Nephron (organoid): Measurements from ENCODE around the gene DSCAML1.

Source experiments
- H3K27ac Mint-ChIP-seq, 3 experiments: 2 replicates each; pipeline ENCODE4 v1.8.0; 2020; ENCODE audit warnings: mixed read lengths in 3 of 3, mild to moderate bottlenecking in 2 of 3, moderate library complexity in 1 of 3
- H3K27me3 Mint-ChIP-seq: 2 replicates; pipeline ENCODE4 v1.8.0; 2021; ENCODE audit warnings: low read depth, mild to moderate bottlenecking, moderate library complexity, mixed read lengths
- H3K36me3 Mint-ChIP-seq: 2 replicates; pipeline ENCODE4 v1.8.0; 2020; ENCODE audit warnings: low read depth, mixed read lengths
- H3K4me1 Mint-ChIP-seq: 2 replicates; pipeline ENCODE4 v1.8.0; 2020; ENCODE audit warnings: mixed read lengths
- H3K4me3 Mint-ChIP-seq, 3 experiments: 2 replicates each; pipeline ENCODE4 v1.8.0; 2020; ENCODE audit warnings: mild to moderate bottlenecking in 3 of 3, mixed read lengths in 3 of 3, moderate library complexity in 2 of 3
- H3K9me3 Mint-ChIP-seq: 2 replicates; pipeline ENCODE4 v1.8.0; 2020; ENCODE audit warnings: mixed read lengths
- CTCF ChIP-seq, 3 experiments: fragments of 200-600 bp; sonication (generic); IDR thresholded peaks; one replicate each; pipeline ENCODE4 v1.5.0; 2021; ENCODE audit warnings: antibody characterized with exemption in 3 of 3; ENCODE audit not compliant: unreplicated experiment in 3 of 3

Gene DSCAML1

GRCh38 chr11:117641008-117641915 lies 155.8 kb downstream of the DSCAML1 start:
- no peaks in the 10 kb centered on the region for H3K36me3 Mint-ChIP-seq
- peaks cover 43% of the 10 kb centered on the region for H3K27me3 Mint-ChIP-seq
- no peak for TF ChIP-seq CTCF (IDR thresholded peaks at IDR 0.05; ENCODE audit: unreplicated experiment in 3 of 3)
- H3K27ac Mint-ChIP-seq = no peak overlapping the region
- no peak overlapping the region for H3K4me3 Mint-ChIP-seq
- H3K9me3 Mint-ChIP-seq = no peaks in the 10 kb centered on the region
- peaks cover 14% of the 10 kb centered on the region for H3K4me1 Mint-ChIP-seq

GRCh38 chr11:117640041-117640440 lies 157.0 kb downstream of the DSCAML1 start:
- H3K27me3 Mint-ChIP-seq = peaks cover 52% of the 10 kb centered on the region
- peaks cover 18% of the 10 kb centered on the region for H3K4me1 Mint-ChIP-seq

GRCh38 chr11:117639601-117640000 lies 157.4 kb downstream of the DSCAML1 start:
- Mint-ChIP-seq H3K4me1 (peaks cover 18% of the 10 kb centered on the region), H3K9me3 (no peaks in the 10 kb centered on the region), H3K27ac (no peak overlapping the region), H3K27me3 (peaks cover 50% of the 10 kb centered on the region), H3K36me3 (no peaks in the 10 kb centered on the region), H3K4me3 (no peak overlapping the region)
- no peak for TF ChIP-seq CTCF (IDR thresholded peaks at IDR 0.05; ENCODE audit: unreplicated experiment in 3 of 3)

More at GRCh38 chr11:117640041-117640440, 157.0 kb downstream of the DSCAML1 start:
- no peaks in the 10 kb centered on the region for H3K36me3 Mint-ChIP-seq
- H3K4me3 Mint-ChIP-seq = no peak overlapping the region
- H3K9me3 Mint-ChIP-seq = no peaks in the 10 kb centered on the region
- no peak for TF ChIP-seq CTCF (IDR thresholded peaks at IDR 0.05; ENCODE audit: unreplicated experiment in 3 of 3)
- no peak overlapping the region for H3K27ac Mint-ChIP-seq

- Mint-ChIP-seq H3K4me3 (no peak overlapping the region), H3K9me3 (no peaks in the 10 kb centered on the region), H3K36me3 (no peaks in the 10 kb centered on the region)
Observed at GRCh38 chr11:117638911-117639543, 158.0 kb downstream of the DSCAML1 start.

GRCh38 chr11:117634756-117635603 lies 162.0 kb downstream of the DSCAML1 start:
- no peaks in the 10 kb centered on the region for H3K9me3 Mint-ChIP-seq

More at GRCh38 chr11:117638911-117639543, 158.0 kb downstream of the DSCAML1 start:
- Mint-ChIP-seq H3K4me1 (peaks cover 12% of the 10 kb centered on the region), H3K27me3 (peaks cover 45% of the 10 kb centered on the region), H3K27ac (no peak overlapping the region)
- no peak for TF ChIP-seq CTCF (IDR thresholded peaks at IDR 0.05; ENCODE audit: unreplicated experiment in 3 of 3)

More at GRCh38 chr11:117634756-117635603, 162.0 kb downstream of the DSCAML1 start:
- no peak for TF ChIP-seq CTCF (IDR thresholded peaks at IDR 0.05; ENCODE audit: unreplicated experiment in 3 of 3)
- H3K4me1 Mint-ChIP-seq = peaks cover 6% of the 10 kb centered on the region
- no peak overlapping the region for H3K4me3 Mint-ChIP-seq
- peak overlapping the region; percentile 4 to 7 (median 6) for H3K27ac Mint-ChIP-seq
- no peaks in the 10 kb centered on the region for H3K36me3 Mint-ChIP-seq
- H3K27me3 Mint-ChIP-seq = peaks cover 27% of the 10 kb centered on the region
